MCF 10A (cell line): ENCODE measurements around the gene C1QL1. TPM values are rescaled to one million over a fixed set of nuclear protein-coding genes. Genes with fewer than 3 reads are reported as not detected.

Experiments
- BruUV-seq: library from RNA; stranded (reverse); fragments of 400-500 nt; replicated peaks from 2 replicates; lab custom pipeline; 2021; lab: Mats Ljungman, UMichigan
- CTCF ChIA-PET: fragments of 300-600 bp; sonication (Branson Sonifier 250); formaldehyde crosslinking; extraction: SDS; loops from one replicate; lab custom pipeline; 2021; ENCODE audit warnings: antibody characterized with exemption, inconsistent platforms; lab: Yijun Ruan, JAX
- POLR2A ChIA-PET: fragments of 300-600, 350-650 bp; sonication (Branson Sonifier 250); formaldehyde crosslinking; extraction: SDS; loops from one replicate; lab custom pipeline; 2020; ENCODE audit warnings: antibody characterized with exemption, inconsistent platforms; lab: Yijun Ruan, JAX
- DNase-seq: peaks from one replicate; pipeline ENCODE4 v3.0.0-alpha.2; 2018; ENCODE audit not compliant: unreplicated experiment
- H3K27ac Mint-ChIP-seq: one replicate; pipeline ENCODE4 v1.8.0; 2022; ENCODE audit warnings: mild to moderate bottlenecking, low read depth, mixed read lengths; ENCODE audit not compliant: unreplicated experiment
- H3K27me3 Mint-ChIP-seq: one replicate; pipeline ENCODE4 v1.8.0; 2022; ENCODE audit warnings: mixed read lengths; ENCODE audit not compliant: insufficient read depth, unreplicated experiment
- H3K36me3 Mint-ChIP-seq: one replicate; pipeline ENCODE4 v1.8.0; 2022; ENCODE audit warnings: mild to moderate bottlenecking, moderate library complexity, mixed read lengths; ENCODE audit not compliant: insufficient read depth, unreplicated experiment
- H3K4me1 Mint-ChIP-seq: one replicate; pipeline ENCODE4 v1.8.0; 2022; ENCODE audit warnings: mixed read lengths; ENCODE audit not compliant: insufficient read depth, unreplicated experiment
- H3K4me3 Mint-ChIP-seq: one replicate; pipeline ENCODE4 v1.8.0; 2022; ENCODE audit warnings: mild to moderate bottlenecking, moderate library complexity, mixed read lengths; ENCODE audit not compliant: unreplicated experiment
- H3K9me3 Mint-ChIP-seq: one replicate; pipeline ENCODE4 v1.8.0; 2022; ENCODE audit warnings: mixed read lengths; ENCODE audit not compliant: unreplicated experiment
- CTCF ChIP-seq: fragments of 200-600 bp; IDR thresholded peaks from one replicate; pipeline ENCODE4 v1.8.0; 2022; ENCODE audit warnings: antibody characterized with exemption, mild to moderate bottlenecking; ENCODE audit not compliant: unreplicated experiment
- intact Hi-C: fragments of 100-400 bp; cut with micrococcal nuclease; formaldehyde crosslinking; loops from 2 replicates; pipeline ENCODE4 v1.14.1; 2022
- total RNA-seq: library from RNA; stranded (reverse); gene quantifications from 2 replicates; pipeline ENCODE4 v1.2.3, GENCODE V29; 2022

The C1QL1 gene
- total RNA-seq, 1 experiment from 2014 or later = 0.96 TPM

- Mint-ChIP-seq H3K27me3 (no peaks in the 10 kb centered on the region), H3K9me3 (peaks cover 2% of the 10 kb centered on the region), H3K36me3 (no peaks in the 10 kb centered on the region), H3K4me1 (no peaks in the 10 kb centered on the region), H3K4me3 (no peak overlapping the region), H3K27ac (no peak overlapping the region)
- BruUV-seq = no TSS peak
- intact Hi-C loops = no loop called here
- CTCF ChIA-PET = interaction anchor here (1.1 to 1.2 kb wide), 3 partner anchors 9 to 126 kb away, joined by 3 to 5 read pairs (median 3); no protein-coding TSS in a partner anchor
- DNase-seq = no peak
- no peak for TF ChIP-seq CTCF
- POLR2A ChIA-PET = interaction anchor here (0.7 kb wide), 1 partner anchor 256 kb away, joined by 3 read pairs; no protein-coding TSS in a partner anchor
Measured at GRCh38 chr17:45003877-45004276, 35.8 kb upstream of the C1QL1 start.

GRCh38 chr17:45001310-45001709, 33.2 kb upstream of the C1QL1 start:
- intact Hi-C loops = no loop called here
- POLR2A ChIA-PET = interaction anchor here (1.1 kb wide), 1 partner anchor 8 kb away, joined by 4 read pairs; no protein-coding TSS in a partner anchor
- Mint-ChIP-seq H3K4me3 (no peak overlapping the region), H3K36me3 (no peaks in the 10 kb centered on the region), H3K4me1 (no peaks in the 10 kb centered on the region), H3K9me3 (peaks cover 5% of the 10 kb centered on the region), H3K27ac (no peak overlapping the region), H3K27me3 (no peaks in the 10 kb centered on the region)
- no peak for TF ChIP-seq CTCF
- CTCF ChIA-PET = interaction anchor here (1.0 to 1.3 kb wide), 3 partner anchors 17 to 21 kb away, joined by 3 read pairs; no protein-coding TSS in a partner anchor
- no peak for DNase-seq
- no TSS peak for BruUV-seq

GRCh38 chr17:44999433-44999832, 31.3 kb upstream of the C1QL1 start:
- Mint-ChIP-seq H3K27ac (no peak overlapping the region), H3K4me3 (no peak overlapping the region), H3K27me3 (no peaks in the 10 kb centered on the region), H3K36me3 (no peaks in the 10 kb centered on the region), H3K9me3 (peaks cover 5% of the 10 kb centered on the region), H3K4me1 (no peaks in the 10 kb centered on the region)
- POLR2A ChIA-PET = interaction anchor here (0.7 kb wide), 1 partner anchor 39 kb away, joined by 3 read pairs; no protein-coding TSS in a partner anchor
- intact Hi-C loops = no loop called here
- CTCF ChIA-PET = interaction anchor here (0.6 to 1.0 kb wide), 2 partner anchors 24 to 79 kb away, joined by 3 read pairs; no protein-coding TSS in a partner anchor
- no peak for DNase-seq
- no TSS peak for BruUV-seq
- no peak for TF ChIP-seq CTCF

GRCh38 chr17:44998646-44999045, 30.5 kb upstream of the C1QL1 start:
- H3K27me3 Mint-ChIP-seq = no peaks in the 10 kb centered on the region
- H3K4me1 Mint-ChIP-seq = no peaks in the 10 kb centered on the region
- no TSS peak for BruUV-seq
- peaks cover 5% of the 10 kb centered on the region for H3K9me3 Mint-ChIP-seq
- no peak for DNase-seq
- H3K27ac Mint-ChIP-seq = no peak overlapping the region
- TF ChIP-seq CTCF = no peak
- CTCF ChIA-PET = interaction anchor here (0.8 to 1.0 kb wide), 2 partner anchors 20 to 78 kb away, joined by 3 read pairs; no protein-coding TSS in a partner anchor
- intact Hi-C loops = no loop called here
- H3K36me3 Mint-ChIP-seq = no peaks in the 10 kb centered on the region
- H3K4me3 Mint-ChIP-seq = no peak overlapping the region
- POLR2A ChIA-PET = interaction anchor here (0.6 to 0.8 kb wide), 3 partner anchors 10 to 45 kb away, joined by 3 read pairs; no protein-coding TSS in a partner anchor
